ENCODE measurements around the gene STC2. TPM values are rescaled to one million over a fixed set of nuclear protein-coding genes. Genes with fewer than 3 reads are reported as not detected.
A peak's percentile ranks its signal among the peaks of the same experiment; 100 is the strongest.
"Not testable (repeated sequence)": the region's sequence is repeated elsewhere in the genome, so short reads cannot be mapped to it uniquely, and the experiment has no call there.

STC2 gene, protein sequence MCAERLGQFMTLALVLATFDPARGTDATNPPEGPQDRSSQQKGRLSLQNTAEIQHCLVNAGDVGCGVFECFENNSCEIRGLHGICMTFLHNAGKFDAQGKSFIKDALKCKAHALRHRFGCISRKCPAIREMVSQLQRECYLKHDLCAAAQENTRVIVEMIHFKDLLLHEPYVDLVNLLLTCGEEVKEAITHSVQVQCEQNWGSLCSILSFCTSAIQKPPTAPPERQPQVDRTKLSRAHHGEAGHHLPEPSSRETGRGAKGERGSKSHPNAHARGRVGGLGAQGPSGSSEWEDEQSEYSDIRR
- 30.0 and 31.8 TPM in 2 replicates for polyA plus RNA-seq (2013)

DNA sequence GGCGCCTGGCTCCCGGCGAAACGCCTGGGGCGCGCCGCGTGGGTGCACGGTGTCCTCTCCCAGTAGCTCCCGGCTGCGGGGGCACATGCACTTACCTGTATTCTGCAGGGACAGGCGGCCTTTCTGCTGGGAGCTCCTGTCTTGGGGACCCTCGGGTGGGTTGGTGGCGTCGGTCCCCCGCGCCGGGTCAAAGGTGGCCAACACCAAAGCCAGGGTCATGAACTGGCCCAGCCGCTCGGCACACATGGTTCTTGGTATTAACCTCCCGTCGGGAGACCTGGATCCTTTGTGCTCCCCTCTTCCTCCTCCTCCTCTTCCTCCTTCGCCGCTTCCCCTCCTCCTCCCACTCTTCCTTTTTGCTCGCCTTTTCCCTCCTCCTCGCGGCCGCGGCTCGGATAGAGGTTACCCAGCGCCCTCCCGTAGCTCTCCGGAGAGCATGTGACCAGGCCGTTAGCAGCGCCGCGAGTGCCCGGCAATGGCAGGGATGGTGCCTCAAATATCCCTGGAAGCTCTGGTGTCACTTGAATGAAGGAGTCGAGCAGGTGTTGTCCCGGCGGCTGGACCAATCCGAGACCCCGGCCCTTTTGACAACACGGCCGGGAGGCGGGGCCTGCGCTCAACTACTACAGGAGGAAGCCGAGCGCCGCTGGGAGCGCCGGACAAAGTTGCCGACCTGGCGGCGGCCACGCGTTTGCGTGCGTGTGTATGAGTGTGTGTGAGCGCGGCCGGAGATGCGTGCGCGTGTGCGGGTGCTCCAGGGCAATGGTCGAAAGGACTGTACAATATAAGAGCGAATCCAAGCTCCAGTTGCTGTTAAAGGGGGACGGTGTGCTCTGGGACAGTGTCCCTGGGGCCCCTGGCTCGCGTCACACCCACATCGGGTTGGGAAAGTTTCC lies at the start of gene STC2:
Gene STC2, minus strand, starts transcription at position 467 of the 896 bp plus-strand sequence. Its CDS starts 221 bp downstream, at position 246.
- peak within 1 kb of the TSS; percentile 66 for H4K8ac ChIP-seq (ENCODE audit: low read depth, low read length)
- DNase-seq = peak; percentile 87 to 91
- H3K4me3 ChIP-seq (ENCODE audit: low read depth, low read length) = peak within 1 kb of the TSS; percentile 66
- peaks cover 2% of the 10 kb centered on the region for H3K9me3 ChIP-seq (ENCODE audit: insufficient read depth, low read depth, low read length)
- peak within 1 kb of the TSS; percentile 59 for H2BK120ac ChIP-seq (ENCODE audit: insufficient read depth, low read length, poor library complexity)
- H3K9ac ChIP-seq (ENCODE audit: low read length) = no peak within 1 kb of the TSS
- no CpG with 5 or more reads among the region's 72 CpGs for WGBS (ENCODE audit: extremely low coverage, insufficient coverage, insufficient read length)
- peaks cover 25 to 28% of the 10 kb centered on the region in 2 experiments for H3K4me1 ChIP-seq (ENCODE audit: control insufficient read depth in 1 of 2, insufficient read depth in 2 of 2, low read length in 2 of 2)
- peaks cover 3 to 8% of the 10 kb centered on the region in 2 experiments for H3K36me3 ChIP-seq (ENCODE audit: control insufficient read depth in 1 of 2, insufficient read depth in 2 of 2, low read length in 2 of 2)
- peak within 1 kb of the TSS; percentile 85 for H3K4me2 ChIP-seq (ENCODE audit: low read length)
- peak within 1 kb of the TSS; percentile 38 for H3K18ac ChIP-seq (ENCODE audit: low read length)
- H3K79me2 ChIP-seq (ENCODE audit: control insufficient read depth, insufficient read depth, low read length, poor library complexity) = peaks cover 10% of the 10 kb centered on the region
- H3K4ac ChIP-seq (ENCODE audit: low read depth, low read length) = peak within 1 kb of the TSS; percentile 22
- H2AFZ ChIP-seq (ENCODE audit: insufficient read depth, low read length, poor library complexity) = peak within 1 kb of the TSS; percentile 62
- peak within 1 kb of the TSS; percentile 45 for H2BK5ac ChIP-seq (ENCODE audit: low read depth, low read length, poor library complexity)
- peak within 1 kb of the TSS; percentile 72 for H4K91ac ChIP-seq (ENCODE audit: low read depth, low read length)
- H3K79me1 ChIP-seq (ENCODE audit: low read length) = peaks cover 16% of the 10 kb centered on the region
- H4K12ac ChIP-seq (ENCODE audit: low read depth, low read length) = peak within 1 kb of the TSS; percentile 22
- H2BK12ac ChIP-seq (ENCODE audit: low read length) = peak within 1 kb of the TSS; percentile 70
- H3K14ac ChIP-seq (ENCODE audit: low read length) = peak within 1 kb of the TSS; percentile 33
- no peak within 1 kb of the TSS for H2AK5ac ChIP-seq (ENCODE audit: low read length)
- peaks cover 4% of the 10 kb centered on the region for H3K27me3 ChIP-seq (ENCODE audit: insufficient read depth, low read length)
- peak within 1 kb of the TSS; percentile 60 for H3K23ac ChIP-seq (ENCODE audit: low read length)
- peak within 1 kb of the TSS; percentile 73 for H3K27ac ChIP-seq (ENCODE audit: low read depth, low read length)

DNA sequence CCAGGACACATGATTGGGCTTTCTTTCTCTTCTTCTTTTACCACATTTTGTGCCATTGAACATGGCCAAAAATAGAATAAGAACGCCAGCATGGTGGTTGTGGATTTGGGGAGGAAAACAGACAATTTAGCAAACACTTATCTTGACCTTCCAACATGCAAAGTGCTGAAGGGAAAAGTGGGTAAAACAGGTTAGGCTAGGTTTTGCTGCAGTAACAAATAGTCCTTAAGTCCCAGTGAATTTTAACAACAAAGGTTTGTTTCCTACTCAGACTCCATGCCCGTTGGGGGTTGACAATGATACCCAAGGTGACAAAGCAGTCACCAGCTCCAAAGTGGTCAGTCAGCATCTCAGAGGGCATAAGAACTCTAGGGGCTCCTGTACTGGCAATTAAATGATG lies 43.2 kb upstream of the STC2 start:
- no peak overlapping the region for H3K4me3 ChIP-seq (ENCODE audit: low read depth, low read length)
- H4K8ac ChIP-seq (ENCODE audit: low read depth, low read length) = no peak overlapping the region
- no peak overlapping the region for H2AFZ ChIP-seq (ENCODE audit: insufficient read depth, low read length, poor library complexity)
- WGBS (ENCODE audit: extremely low coverage, insufficient coverage, insufficient read length) = no CpG with 5 or more reads among the region's 2 CpGs
- H3K23ac ChIP-seq (ENCODE audit: low read length) = no peak overlapping the region
- no peaks in the 10 kb centered on the region for H3K79me2 ChIP-seq (ENCODE audit: control insufficient read depth, insufficient read depth, low read length, poor library complexity)
- no peak overlapping the region for H3K18ac ChIP-seq (ENCODE audit: low read length)
- H3K27ac ChIP-seq (ENCODE audit: low read depth, low read length) = no peak overlapping the region
- no peak overlapping the region for H4K91ac ChIP-seq (ENCODE audit: low read depth, low read length)
- no peaks in the 10 kb centered on the region for H3K36me3 ChIP-seq (ENCODE audit: control insufficient read depth in 1 of 2, insufficient read depth in 2 of 2, low read length in 2 of 2)
- H3K4ac ChIP-seq (ENCODE audit: low read depth, low read length) = no peak overlapping the region
- H2BK12ac ChIP-seq (ENCODE audit: low read length) = no peak overlapping the region
- no peak overlapping the region for H2BK120ac ChIP-seq (ENCODE audit: insufficient read depth, low read length, poor library complexity)
- no peak overlapping the region for H3K9ac ChIP-seq (ENCODE audit: low read length)
- no peak overlapping the region for H3K14ac ChIP-seq (ENCODE audit: low read length)
- no peak overlapping the region for H3K4me2 ChIP-seq (ENCODE audit: low read length)
- no peaks in the 10 kb centered on the region for H3K79me1 ChIP-seq (ENCODE audit: low read length)
- peaks cover 2% of the 10 kb centered on the region for H3K9me3 ChIP-seq (ENCODE audit: insufficient read depth, low read depth, low read length)
- H3K4me1 ChIP-seq (ENCODE audit: control insufficient read depth in 1 of 2, insufficient read depth in 2 of 2, low read length in 2 of 2) = no peaks in the 10 kb centered on the region
- no peak overlapping the region for H2BK5ac ChIP-seq (ENCODE audit: low read depth, low read length, poor library complexity)
- no peak overlapping the region for H2AK5ac ChIP-seq (ENCODE audit: low read length)
- H3K27me3 ChIP-seq (ENCODE audit: insufficient read depth, low read length) = no peaks in the 10 kb centered on the region
- DNase-seq = no peak
- no peak overlapping the region for H4K12ac ChIP-seq (ENCODE audit: low read depth, low read length)

DNA sequence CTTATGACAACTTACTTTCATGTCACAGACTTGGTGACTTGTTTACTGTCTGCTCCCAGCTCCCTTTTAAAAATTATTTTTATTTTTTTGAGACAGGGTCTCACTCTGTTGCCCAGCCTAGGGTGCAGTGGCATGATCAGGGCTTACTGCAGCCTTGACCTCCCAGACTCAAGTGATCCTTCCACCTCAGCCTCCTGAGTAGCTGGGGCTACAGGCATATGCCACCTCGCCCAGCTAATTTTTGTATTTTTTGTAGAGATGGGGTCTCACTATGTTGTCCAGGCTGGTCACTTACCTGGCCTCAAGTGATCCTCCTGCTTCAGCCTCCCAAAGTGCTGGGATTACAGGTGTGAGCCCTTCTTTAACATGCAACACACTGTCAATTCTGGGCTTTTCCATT lies 35.2 kb upstream of the STC2 start:
- H4K8ac ChIP-seq (ENCODE audit: low read depth, low read length); H3K4me1 ChIP-seq (ENCODE audit: control insufficient read depth in 1 of 2, insufficient read depth in 2 of 2, low read length in 2 of 2); H3K27me3 ChIP-seq (ENCODE audit: insufficient read depth, low read length); H3K18ac ChIP-seq (ENCODE audit: low read length); H3K4me3 ChIP-seq (ENCODE audit: low read depth, low read length); H4K91ac ChIP-seq (ENCODE audit: low read depth, low read length); H2AFZ ChIP-seq (ENCODE audit: insufficient read depth, low read length, poor library complexity); H2BK5ac ChIP-seq (ENCODE audit: low read depth, low read length, poor library complexity); DNase-seq; H3K23ac ChIP-seq (ENCODE audit: low read length); H3K36me3 ChIP-seq (ENCODE audit: control insufficient read depth in 1 of 2, insufficient read depth in 2 of 2, low read length in 2 of 2); H3K79me1 ChIP-seq (ENCODE audit: low read length); H2BK12ac ChIP-seq (ENCODE audit: low read length); H3K27ac ChIP-seq (ENCODE audit: low read depth, low read length); H2BK120ac ChIP-seq (ENCODE audit: insufficient read depth, low read length, poor library complexity); H3K9me3 ChIP-seq (ENCODE audit: insufficient read depth, low read depth, low read length); H3K14ac ChIP-seq (ENCODE audit: low read length); H3K9ac ChIP-seq (ENCODE audit: low read length); H4K12ac ChIP-seq (ENCODE audit: low read depth, low read length); H3K4me2 ChIP-seq (ENCODE audit: low read length); H2AK5ac ChIP-seq (ENCODE audit: low read length); H3K79me2 ChIP-seq (ENCODE audit: control insufficient read depth, insufficient read depth, low read length, poor library complexity); H3K4ac ChIP-seq (ENCODE audit: low read depth, low read length): not testable (repeated sequence)
- WGBS (ENCODE audit: extremely low coverage, insufficient coverage, insufficient read length) = no CpG with 5 or more reads among the region's 1 CpG

DNA sequence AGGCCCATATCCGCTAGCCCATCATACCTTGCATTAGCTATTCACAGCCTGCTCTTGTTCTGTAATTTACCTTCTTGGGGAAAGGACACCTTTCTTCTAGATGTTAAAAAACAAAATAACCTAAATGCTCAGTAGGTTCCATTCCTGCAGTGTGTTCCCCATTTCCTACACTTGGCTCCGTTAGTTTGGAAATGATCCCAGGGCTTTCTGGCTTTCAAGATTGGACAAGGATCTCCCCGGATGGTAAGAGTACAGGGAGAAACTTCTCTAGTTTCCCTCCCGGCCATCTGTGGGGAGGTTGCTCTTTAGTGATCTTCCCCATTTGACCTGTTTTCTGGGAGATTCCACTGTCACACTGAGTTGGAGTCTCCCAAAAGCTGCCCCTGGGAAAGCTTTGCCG lies 27.3 kb upstream of the STC2 start:
- Histone ChIP-seq H3K79me2 (ENCODE audit: control insufficient read depth, insufficient read depth, low read length, poor library complexity) (no peaks in the 10 kb centered on the region), H2BK5ac (ENCODE audit: low read depth, low read length, poor library complexity) (no peak overlapping the region), H2BK12ac (ENCODE audit: low read length) (no peak overlapping the region), H2AK5ac (ENCODE audit: low read length) (no peak overlapping the region), H3K27ac (ENCODE audit: low read depth, low read length) (no peak overlapping the region), H3K27me3 (ENCODE audit: insufficient read depth, low read length) (no peaks in the 10 kb centered on the region), H3K4me3 (ENCODE audit: low read depth, low read length) (no peak overlapping the region), H3K79me1 (ENCODE audit: low read length) (no peaks in the 10 kb centered on the region), H2AFZ (ENCODE audit: insufficient read depth, low read length, poor library complexity) (no peak overlapping the region), H3K9ac (ENCODE audit: low read length) (no peak overlapping the region), H3K4me1 (ENCODE audit: control insufficient read depth in 1 of 2, insufficient read depth in 2 of 2, low read length in 2 of 2) (peaks cover 0 to 5% of the 10 kb centered on the region in 2 experiments), H3K4me2 (ENCODE audit: low read length) (no peak overlapping the region), H3K14ac (ENCODE audit: low read length) (no peak overlapping the region), H3K23ac (ENCODE audit: low read length) (no peak overlapping the region), H4K12ac (ENCODE audit: low read depth, low read length) (no peak overlapping the region), H4K91ac (ENCODE audit: low read depth, low read length) (no peak overlapping the region), H3K18ac (ENCODE audit: low read length) (no peak overlapping the region), H2BK120ac (ENCODE audit: insufficient read depth, low read length, poor library complexity) (no peak overlapping the region), H3K4ac (ENCODE audit: low read depth, low read length) (no peak overlapping the region), H3K36me3 (ENCODE audit: control insufficient read depth in 1 of 2, insufficient read depth in 2 of 2, low read length in 2 of 2) (no peaks in the 10 kb centered on the region), H4K8ac (ENCODE audit: low read depth, low read length) (no peak overlapping the region), H3K9me3 (ENCODE audit: insufficient read depth, low read depth, low read length) (peaks cover 1% of the 10 kb centered on the region)
- DNase-seq = no peak
- no CpG with 5 or more reads among the region's 5 CpGs for WGBS (ENCODE audit: extremely low coverage, insufficient coverage, insufficient read length)

Data from trophoblast cell (in vitro differentiated cells and primary cell).